DMS114 treated with DMSO at 0.1 percent for 48 hours (cell line): Measurements from ENCODE around the gene PCGF1.
A peak's percentile ranks its signal among the peaks of the same experiment; 100 is the strongest.

Source experiments
- DNase-seq: peaks from one replicate; lab custom pipeline; 2025; ENCODE audit not compliant: unreplicated experiment; lab: John Stamatoyannopoulos, UW

The PCGF1 gene

GRCh38 chr2:74507145-74507925, at the start of gene PCGF1:
Gene PCGF1, minus strand, starts transcription at chr2:74507695. Its CDS starts 27 bp downstream, at chr2:74507668.
- peak; percentile 96 for DNase-seq

- DNase-seq, result no peak
Measured at GRCh38 chr2:74556831-74557370, 49.4 kb upstream of the PCGF1 start.

DNA sequence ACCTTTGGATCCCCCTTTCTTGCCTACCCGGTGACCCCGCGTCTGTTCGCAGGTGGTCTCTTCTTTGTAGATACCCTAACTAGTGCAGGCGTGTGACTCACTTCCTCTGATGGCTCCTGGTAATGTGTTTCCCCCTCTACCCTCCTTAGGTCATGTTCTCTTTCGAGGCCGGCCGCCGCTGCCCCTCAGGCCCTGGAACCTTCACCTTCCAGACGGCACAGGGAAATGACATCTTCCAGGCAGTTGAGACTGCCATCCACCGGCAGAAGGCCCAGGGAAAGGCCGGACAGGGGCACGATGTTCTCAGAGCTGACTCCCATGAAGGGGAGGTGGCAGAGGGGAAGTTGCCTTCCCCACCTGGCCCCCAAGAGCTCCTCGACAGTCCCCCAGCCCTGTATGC, 48.7 kb upstream of the PCGF1 start:
- DNase-seq, result no peak

DNA sequence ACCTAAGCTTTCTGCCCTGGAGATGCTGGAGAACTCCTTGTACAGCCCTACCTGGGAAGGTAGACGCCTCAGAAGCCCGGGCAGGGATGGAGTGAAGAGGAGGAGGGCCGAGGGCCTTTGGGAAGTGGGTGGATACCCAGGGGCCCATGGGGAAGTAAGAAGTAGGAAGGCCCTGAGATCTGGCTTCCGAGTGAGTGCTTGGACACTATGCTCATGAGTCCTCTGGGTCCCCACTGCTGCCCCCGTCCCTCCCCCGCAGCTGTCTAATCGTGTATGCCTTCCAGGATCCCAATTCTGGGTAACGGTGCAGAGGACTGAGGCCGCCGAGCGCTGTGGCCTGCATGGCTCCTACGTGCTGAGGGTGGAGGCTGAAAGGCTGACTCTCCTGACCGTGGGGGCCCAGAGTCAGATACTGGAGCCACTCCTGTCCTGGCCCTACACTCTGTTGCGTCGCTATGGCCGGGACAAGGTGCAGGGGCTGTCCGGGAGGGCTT, 48.2 kb upstream of the PCGF1 start:
- no peak for DNase-seq

DNA sequence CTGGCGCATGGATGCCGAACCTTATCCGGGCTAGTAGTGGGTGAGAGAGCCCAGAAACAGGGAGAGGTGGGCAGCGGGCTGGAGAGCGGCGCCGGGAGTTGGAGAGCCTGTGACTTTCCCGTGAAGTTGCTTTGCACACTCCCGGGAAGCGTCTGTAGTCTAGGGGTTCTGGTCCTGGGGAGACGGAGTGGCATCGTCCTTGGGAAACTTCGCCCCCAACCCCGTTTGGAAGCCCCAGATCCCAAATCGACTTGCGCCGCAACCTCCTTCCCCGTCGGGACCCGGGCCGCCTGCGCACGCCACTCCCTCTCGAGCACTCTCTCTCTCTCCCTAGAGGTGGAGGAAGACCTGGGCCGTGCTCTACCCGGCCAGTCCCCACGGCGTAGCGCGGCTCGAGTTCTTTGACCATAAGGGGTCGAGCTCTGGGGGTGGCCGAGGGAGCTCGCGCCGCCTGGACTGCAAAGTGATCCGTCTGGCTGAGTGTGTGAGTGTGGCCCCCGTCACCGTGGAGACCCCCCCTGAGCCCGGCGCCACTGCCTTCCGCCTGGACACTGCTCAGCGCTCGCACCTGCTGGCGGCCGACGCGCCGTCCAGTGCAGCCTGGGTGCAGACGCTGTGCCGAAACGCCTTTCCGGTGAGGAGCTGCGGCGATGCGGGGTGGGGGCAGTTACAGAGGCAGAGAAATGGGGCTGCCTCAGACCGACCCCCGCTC, 47.5 kb upstream of the PCGF1 start:
- DNase-seq, result no peak

GRCh38 chr2:74553892-74554819, 46.7 kb upstream of the PCGF1 start, which contains the start of the genes DOK1 and LOXL3:
Gene DOK1, plus strand, starts transcription at chr2:74554720. Its CDS starts 35 bp downstream, at chr2:74554755.
Gene LOXL3, minus strand, starts transcription at chr2:74553942. Its CDS starts 1,308 bp downstream, at chr2:74552634.
- peak; percentile 78 for DNase-seq

DNA sequence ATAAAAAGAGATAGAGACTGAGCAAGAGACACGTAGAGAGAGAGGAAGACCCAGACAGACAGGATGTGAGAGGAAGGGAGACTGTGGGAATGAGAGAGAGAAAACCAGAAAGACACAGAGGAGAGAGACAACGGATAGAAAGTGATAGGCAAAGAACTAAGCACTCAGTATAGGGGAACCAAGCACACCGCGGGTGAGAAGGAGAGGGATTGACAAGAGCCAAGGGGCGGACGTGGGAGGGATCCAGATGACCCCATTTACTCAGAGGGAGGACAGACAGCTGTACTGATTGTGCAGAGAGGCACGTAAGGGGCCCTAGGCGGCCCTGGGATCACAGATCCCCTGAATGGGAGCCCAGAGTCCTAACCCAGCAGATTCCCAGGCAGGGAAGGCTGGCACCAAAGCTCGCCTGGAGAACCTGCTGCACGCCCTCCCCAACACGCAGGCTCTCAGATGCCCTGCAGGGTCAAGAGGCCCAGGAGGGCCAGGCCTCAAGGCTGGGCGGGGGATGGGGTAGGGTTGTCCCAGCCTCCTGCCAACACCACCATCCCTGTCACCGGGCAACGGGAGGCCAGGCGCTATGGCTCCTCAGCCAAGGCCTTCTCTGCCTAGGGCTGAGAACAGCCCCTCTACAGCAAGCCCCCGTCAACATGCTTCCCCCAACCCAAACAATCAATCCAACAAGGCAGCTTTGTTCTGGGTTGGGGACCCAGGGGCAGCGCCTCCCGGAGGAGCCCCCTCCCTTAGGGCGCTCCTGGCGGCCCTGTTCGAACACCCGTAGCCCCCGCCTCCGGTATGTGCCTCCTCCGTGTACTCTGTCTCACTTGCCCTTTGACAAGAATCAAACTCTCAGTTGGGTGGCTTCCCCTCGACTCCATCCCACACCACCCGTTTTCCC, 45.7 kb upstream of the PCGF1 start:
- DNase-seq, result no peak

GRCh38 chr2:74551942-74552913, 44.7 kb upstream of the PCGF1 start:
- DNase-seq, result no peak

DNA sequence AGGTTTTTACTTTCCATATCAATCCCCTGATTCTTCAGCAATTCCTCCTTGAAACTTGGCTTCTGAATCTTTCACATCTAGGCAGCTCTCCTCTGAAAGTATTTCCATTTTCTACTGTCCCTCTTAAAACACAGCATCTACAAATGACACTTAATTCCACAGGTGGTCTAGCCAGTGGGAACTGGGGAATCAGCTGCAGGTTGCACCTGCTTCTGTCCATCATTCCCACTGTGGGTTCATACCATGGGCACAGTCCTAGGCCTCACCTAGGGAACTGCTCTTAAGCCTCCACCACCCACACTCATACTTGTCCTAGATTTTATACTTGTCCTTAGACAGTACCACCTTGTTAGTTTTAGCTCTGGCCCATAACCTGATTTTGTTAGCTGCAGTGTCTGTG, 44.0 kb upstream of the PCGF1 start:
- no peak for DNase-seq

DNA sequence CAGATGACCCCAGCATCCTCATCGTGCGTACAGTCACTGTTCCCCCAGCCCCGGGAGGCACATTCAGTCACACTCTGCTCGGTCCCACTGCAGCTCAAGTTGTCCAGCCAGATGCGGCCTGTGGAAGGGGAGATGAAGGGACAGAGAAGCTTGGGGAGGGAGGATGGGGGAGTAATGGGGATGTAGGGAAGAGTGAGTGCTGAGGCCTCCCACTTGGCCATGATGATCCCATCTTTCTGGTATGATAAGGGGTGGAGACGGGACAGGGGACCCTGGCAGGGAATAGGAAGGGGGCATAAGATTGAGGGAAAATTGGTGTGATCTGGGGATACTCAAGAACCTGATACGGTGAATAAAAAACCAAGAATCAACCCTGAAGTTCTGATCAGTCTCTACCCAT, 42.7 kb upstream of the PCGF1 start:
- no peak for DNase-seq

DNA sequence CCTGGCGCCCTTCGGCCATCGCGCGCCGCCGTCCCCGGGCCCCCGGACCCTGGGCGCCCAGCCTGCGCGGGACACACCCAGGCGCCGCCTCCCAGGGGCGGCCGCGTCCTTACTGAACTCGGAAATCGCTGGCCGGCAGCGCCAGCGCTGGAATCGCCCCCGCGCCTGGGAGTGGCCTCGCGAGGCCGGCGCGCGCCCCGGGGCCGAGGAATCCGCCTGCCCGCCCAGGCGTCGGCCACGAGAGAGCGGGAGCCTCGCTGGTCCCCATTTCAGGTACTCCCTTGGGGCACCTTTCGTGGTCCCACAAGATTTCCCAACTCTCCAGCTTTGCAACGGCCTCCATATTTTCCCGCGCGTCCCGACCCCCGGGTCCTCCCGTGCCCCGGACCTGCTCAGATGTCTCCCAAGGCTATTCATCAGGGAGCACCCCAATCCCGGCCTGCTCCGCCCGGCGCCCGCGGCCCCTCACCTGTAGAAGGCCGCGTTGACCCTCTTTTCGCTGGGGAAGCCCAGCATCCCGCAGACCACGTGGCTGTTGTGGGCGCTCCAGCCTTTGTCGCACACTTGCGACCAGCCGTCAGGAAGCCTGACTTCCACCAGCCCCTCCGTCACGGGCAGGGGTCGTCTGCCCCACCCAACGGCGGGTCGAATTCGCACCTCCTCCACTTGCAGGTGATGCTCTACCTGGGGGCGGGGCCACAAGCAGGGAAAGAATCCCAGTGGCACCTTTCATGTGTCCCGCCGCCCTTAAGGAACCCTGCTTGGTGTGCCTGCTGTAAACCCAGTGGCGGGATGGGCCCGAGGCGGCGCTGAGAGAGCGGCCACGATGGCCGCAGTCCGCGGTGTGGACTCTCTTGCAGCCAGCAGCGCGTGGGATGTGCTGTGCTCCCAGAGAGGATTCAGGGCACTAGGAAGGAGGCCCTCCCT, 41.7 kb upstream of the PCGF1 start:
- peak; percentile 48 for DNase-seq

DNA sequence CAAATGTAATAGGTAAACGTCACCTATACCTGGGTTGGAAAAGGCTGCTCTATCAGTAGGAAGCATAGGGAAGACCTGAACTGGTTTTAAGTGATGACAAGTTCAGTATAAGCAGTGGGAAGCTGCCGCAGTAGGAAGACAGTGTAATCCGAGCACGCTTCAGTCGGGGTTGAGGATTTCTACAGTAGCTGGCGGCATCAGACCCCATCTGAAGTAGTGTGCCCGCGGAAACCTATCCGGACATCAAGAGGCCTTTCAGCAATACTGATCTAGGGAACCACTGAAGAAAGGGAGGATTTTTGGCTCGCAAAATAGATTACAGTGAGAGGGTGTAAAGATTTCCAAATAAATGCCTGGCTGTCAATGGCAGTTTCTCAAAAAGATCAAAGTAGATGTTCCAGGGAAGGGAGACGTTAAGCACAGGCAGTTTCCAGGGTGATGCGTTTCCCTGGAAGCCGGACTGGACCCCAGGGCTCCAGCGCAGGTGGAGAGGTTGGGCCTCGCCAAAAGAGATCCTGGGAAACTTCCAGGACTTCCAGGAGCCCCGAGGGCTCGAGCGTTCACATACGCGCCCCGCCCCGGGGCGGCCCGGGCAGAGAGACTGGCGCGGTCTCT, 40.9 kb upstream of the PCGF1 start:
- DNase-seq, result no peak

GRCh38 chr2:74546004-74546403, 38.5 kb upstream of the PCGF1 start:
- DNase-seq, result no peak

- DNase-seq, result no peak
Measured at GRCh38 chr2:74544634-74545033, 37.1 kb upstream of the PCGF1 start.

DNA sequence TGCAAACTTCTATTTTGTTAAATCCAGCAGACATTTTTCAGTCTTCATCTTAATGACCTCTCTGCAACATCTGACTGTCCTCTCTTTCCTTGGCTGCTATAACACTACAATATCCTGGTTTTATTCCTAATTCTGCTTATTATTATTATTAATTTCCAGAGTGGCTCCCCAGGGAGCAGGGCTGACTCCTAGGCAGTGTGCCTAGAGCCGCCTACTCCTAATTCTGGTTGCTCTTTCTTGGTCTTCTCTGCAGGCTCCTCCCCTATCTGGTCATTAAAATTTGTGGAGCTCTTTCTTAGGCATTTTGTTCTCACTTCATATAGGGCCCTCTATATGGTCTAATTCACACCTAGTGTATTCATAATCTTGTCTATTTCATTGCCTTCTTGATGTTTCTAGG, 35.5 kb upstream of the PCGF1 start:
- DNase-seq, result no peak

- no peak for DNase-seq
Measured at GRCh38 chr2:74540291-74540690, 32.8 kb upstream of the PCGF1 start.

DNA sequence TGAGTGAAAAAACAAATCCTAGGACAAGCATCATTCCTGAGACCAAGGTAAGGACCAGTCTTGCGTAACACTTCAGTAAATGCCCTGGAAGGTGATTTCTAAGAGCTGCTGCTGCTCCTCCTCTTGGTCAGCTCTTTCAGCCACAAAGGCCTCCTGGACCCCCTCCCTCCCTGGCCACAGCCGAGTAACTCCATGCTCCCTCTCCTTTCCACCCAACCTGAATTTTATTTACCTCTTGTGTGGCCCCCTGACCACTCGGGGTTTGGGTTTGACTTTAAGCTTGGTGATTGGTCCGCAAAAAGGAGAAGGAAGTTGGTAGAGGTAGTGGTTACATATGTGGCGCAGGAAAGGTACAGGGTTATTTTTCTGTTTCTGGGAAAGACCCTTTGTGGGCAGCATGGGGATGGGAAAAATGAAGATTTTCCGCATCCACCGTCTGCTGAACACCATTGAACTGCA, 31.4 kb upstream of the PCGF1 start:
- DNase-seq, result no peak
